ENCODE data around the gene MYH16. TPM values are rescaled to one million over a fixed set of nuclear protein-coding genes. Genes with fewer than 3 reads are reported as not detected.
"Not testable (repeated sequence)": the region's sequence is repeated elsewhere in the genome, so short reads cannot be mapped to it uniquely, and the experiment has no call there.

The MYH16 gene
- not detected for total RNA-seq

DNA sequence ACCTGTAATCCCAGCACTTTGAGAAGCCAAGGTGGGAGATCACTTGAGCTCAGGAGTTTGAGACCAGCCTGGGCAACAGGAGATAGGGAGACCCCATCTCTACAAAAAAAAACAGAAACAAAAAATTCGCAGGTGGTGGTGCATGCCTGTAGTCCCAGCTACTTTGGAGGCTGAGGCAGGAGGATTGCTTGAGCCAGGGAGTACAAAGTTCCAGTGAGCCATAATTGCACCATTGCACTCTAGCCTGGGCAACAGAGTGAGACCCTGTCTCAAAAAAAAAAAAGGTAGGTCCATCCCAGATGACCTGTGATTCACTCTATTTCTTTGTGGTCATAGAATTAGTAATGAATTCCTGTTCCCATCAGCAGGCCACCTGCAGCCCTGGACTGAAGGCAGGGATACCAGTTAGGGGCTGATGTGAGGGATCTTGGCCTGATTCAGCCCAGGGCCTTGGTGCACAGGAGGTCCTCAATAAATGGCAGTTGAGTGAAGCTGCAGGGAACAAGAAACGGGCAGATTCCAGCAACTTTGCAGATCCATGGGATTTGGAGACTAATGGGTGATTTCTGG lies at the start of gene MYH16:
MYH16 (plus strand) TSS at position 364 of the 570 bp plus-strand sequence.
- 83 to 89% methylated on average over 2 of the region's 2 CpGs for WGBS, 2 donors
- H3K27ac ChIP-seq, result no peak within 1 kb of the TSS
- no peaks in the 10 kb centered on the region for H3K9me3 ChIP-seq
- intact Hi-C loops (cut with DNase I), result no loop called here
- no peaks in the 10 kb centered on the region for H3K4me1 ChIP-seq
- H3K4me3 ChIP-seq (replicated peaks in 1 of 3), result no peak within 1 kb of the TSS
- no peaks in the 10 kb centered on the region for H3K36me3 ChIP-seq
- no peaks in the 10 kb centered on the region for H3K27me3 ChIP-seq
- TF ChIP-seq POLR2A (IDR thresholded peaks at IDR 0.05), result no peak
- TF ChIP-seq, protein P1, sequence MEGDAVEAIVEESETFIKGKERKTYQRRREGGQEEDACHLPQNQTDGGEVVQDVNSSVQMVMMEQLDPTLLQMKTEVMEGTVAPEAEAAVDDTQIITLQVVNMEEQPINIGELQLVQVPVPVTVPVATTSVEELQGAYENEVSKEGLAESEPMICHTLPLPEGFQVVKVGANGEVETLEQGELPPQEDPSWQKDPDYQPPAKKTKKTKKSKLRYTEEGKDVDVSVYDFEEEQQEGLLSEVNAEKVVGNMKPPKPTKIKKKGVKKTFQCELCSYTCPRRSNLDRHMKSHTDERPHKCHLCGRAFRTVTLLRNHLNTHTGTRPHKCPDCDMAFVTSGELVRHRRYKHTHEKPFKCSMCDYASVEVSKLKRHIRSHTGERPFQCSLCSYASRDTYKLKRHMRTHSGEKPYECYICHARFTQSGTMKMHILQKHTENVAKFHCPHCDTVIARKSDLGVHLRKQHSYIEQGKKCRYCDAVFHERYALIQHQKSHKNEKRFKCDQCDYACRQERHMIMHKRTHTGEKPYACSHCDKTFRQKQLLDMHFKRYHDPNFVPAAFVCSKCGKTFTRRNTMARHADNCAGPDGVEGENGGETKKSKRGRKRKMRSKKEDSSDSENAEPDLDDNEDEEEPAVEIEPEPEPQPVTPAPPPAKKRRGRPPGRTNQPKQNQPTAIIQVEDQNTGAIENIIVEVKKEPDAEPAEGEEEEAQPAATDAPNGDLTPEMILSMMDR (IDR thresholded peaks at IDR 0.05), result no peak
- no peak for DNase-seq

DNA sequence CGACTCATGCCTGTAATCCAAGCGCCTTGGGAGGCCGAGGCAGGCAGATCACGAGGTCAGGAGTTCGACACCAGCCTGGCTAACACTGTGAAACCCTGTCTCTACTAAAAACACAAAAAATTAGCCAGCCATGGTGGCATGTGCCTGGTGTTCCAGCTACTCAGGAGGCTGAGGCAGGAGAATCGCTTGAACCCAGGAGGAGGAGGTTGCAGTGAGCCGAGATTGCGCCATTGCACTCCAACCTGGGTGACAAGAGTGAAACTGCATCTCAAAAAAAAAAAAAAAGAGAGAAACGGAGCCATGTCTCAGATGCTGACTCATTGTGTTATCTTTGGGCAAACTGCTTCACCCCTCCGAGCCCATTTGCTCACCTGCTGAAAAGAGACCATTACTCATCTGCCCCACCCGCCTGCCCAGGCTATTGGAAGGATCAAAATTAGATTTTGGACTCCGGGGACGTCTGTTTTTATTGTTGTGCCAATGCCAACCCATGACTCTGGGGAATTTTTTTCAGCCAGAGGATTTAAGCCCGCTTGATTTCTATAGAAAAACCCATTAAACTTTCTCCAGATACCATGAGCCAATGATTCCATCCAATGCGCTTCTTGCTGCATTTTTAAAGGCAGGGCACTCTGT lies 48.3 kb upstream of the MYH16 start:
- H3K9me3 ChIP-seq; H3K27me3 ChIP-seq; H3K27ac ChIP-seq; intact Hi-C loops (cut with DNase I); H3K4me3 ChIP-seq (replicated peaks in 1 of 3); DNase-seq; H3K4me1 ChIP-seq; H3K36me3 ChIP-seq: not testable (repeated sequence)
- WGBS, 2 donors, result 67% methylated on average over 15 of the region's 15 CpGs

DNA sequence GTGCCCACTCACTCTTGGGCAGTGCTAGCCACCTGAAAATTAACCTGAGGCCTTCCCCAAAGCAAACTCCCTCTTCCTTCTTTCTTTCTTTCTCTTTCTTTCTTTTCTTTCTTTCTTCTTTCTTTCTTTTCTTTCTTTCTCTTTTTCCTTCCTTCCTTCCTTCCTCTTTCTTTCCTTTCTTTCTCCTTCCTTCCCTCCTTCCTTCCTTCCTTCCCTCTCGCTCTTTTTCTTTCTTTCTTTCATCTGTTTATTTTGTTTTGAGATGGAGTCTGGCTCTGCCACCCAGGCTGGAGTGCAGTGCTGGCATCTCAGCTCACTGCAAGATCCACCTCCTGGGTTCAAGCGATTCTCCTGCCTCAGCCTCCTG lies 47.8 kb upstream of the MYH16 start:
- intact Hi-C loops (cut with DNase I), result no loop called here
- no peak overlapping the region for H3K27ac ChIP-seq
- TF ChIP-seq, protein P1 (IDR thresholded peaks at IDR 0.05), result no peak
- no peak for TF ChIP-seq POLR2A (IDR thresholded peaks at IDR 0.05)

DNA sequence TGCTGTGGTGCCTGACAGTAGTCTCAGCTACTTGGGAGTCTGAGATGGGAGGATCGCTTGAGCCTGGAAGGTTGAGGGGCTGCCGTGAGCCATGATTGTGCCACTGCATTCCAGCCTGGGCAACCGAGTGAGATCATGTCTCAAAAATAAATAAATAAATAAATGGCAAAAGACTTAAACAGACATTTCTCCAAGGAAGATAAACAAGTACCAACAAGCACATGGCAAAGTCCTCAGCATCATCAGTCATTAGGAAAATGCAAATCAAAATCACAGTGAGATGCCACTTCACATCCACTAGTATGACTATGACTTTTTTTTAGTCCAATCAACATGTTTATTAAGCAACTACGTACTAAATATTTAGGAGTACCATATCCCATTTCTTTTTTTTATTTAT lies 43.4 kb upstream of the MYH16 start:
- no peak overlapping the region for H3K27ac ChIP-seq
- H3K4me3 ChIP-seq (replicated peaks in 1 of 3), result no peak overlapping the region
- TF ChIP-seq POLR2A (IDR thresholded peaks at IDR 0.05), result no peak
- TF ChIP-seq, protein P1 (IDR thresholded peaks at IDR 0.05), result no peak
- no peaks in the 10 kb centered on the region for H3K4me1 ChIP-seq
- 79 to 87% methylated on average over 4 of the region's 4 CpGs for WGBS, 2 donors
- no peaks in the 10 kb centered on the region for H3K9me3 ChIP-seq
- no peaks in the 10 kb centered on the region for H3K27me3 ChIP-seq
- no peak for DNase-seq
- intact Hi-C loops (cut with DNase I), result no loop called here
- H3K36me3 ChIP-seq, result no peaks in the 10 kb centered on the region

More for the DNA sequence above, 47.8 kb upstream of the MYH16 start:
- no peak for DNase-seq
- Histone ChIP-seq H3K4me3 (replicated peaks in 1 of 3) (no peak overlapping the region), H3K36me3 (no peaks in the 10 kb centered on the region), H3K9me3 (no peaks in the 10 kb centered on the region), H3K4me1 (no peaks in the 10 kb centered on the region), H3K27me3 (no peaks in the 10 kb centered on the region)
- WGBS, 2 donors, result 78 to 86% methylated on average over 2 of the region's 2 CpGs

DNA sequence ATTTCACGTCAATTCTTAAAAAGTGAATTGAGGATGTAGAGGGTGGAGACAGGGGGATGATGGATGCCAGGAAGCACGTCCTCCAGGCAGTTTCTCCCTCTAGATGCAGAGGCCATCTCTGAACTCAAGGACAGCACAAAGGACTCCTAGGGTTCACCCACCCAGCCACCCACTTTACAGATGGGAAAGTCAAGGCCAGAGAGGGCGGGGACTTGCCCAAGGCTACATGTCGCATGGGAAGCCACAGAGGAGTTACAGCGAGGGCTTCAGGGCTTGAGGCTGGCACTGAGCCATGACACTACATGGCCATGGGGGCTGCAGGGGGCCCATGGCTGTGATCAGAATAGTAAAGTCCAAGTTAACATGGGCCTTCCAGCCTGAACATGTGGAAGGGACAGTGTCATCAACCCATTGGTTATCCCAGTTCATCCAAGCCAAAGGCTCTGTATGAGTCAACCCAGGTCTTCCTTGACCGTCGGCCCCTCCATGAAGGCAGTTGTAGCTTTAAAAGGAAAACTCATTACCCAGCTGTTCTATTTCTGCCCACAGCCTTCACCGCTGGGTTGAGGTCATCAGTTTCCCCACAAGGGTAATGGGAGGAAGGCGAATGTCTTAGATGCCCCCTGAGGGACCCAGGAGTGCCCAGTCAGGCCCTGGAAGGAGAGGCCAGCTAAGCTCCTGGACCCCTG lies 40.4 kb upstream of the MYH16 start:
- no peak overlapping the region for H3K27ac ChIP-seq
- DNase-seq, result no peak
- no peaks in the 10 kb centered on the region for H3K9me3 ChIP-seq
- no peak overlapping the region for H3K4me3 ChIP-seq (replicated peaks in 1 of 3)
- intact Hi-C loops (cut with DNase I), result no loop called here
- H3K27me3 ChIP-seq, result no peaks in the 10 kb centered on the region
- TF ChIP-seq, protein P1 (IDR thresholded peaks at IDR 0.05), result no peak
- no peak for TF ChIP-seq POLR2A (IDR thresholded peaks at IDR 0.05)
- no peaks in the 10 kb centered on the region for H3K4me1 ChIP-seq
- H3K36me3 ChIP-seq, result no peaks in the 10 kb centered on the region
- 86 to 92% methylated on average over 9 of the region's 9 CpGs for WGBS, 2 donors

DNA sequence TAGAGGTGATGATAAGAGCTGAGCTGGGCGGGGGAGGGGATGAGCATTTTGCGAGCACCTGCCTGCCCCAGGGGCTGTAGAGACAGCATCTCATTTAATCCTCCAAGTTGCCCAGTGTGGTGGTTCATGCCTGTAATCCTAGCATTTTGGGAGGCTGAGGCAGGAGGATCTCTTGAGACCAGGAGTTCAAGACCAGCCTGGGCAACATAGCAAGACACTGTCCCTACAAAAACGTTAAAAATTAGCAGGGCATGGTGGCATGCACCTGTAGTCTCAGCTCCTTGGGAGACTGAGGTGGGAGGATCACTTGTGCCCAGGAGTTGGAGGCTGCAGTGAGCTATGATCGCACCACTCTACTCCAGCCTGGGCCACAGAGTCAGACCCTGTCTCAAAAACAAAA lies 39.7 kb upstream of the MYH16 start:
- H3K27ac ChIP-seq; H3K4me3 ChIP-seq (replicated peaks in 1 of 3); H3K36me3 ChIP-seq; DNase-seq; H3K4me1 ChIP-seq; intact Hi-C loops (cut with DNase I); H3K9me3 ChIP-seq; H3K27me3 ChIP-seq: not testable (repeated sequence)
- 90 to 92% methylated on average over 4 of the region's 4 CpGs for WGBS, 2 donors
